GM19328 (cell line): Measurements from ENCODE around the gene GSTA3.
A peak's percentile ranks its signal among the peaks of the same experiment; 100 is the strongest.
"Not testable (repeated sequence)": the region's sequence is repeated elsewhere in the genome, so short reads cannot be mapped to it uniquely, and the experiment has no call there.

Experiments
- ATAC-seq: cut with Tn5 transposase; IDR thresholded peaks from one replicate; pipeline ENCODE4 v1.9.1; 2021; ENCODE audit warnings: mild to moderate bottlenecking, moderate library complexity; ENCODE audit not compliant: unreplicated experiment

Gene GSTA3

DNA sequence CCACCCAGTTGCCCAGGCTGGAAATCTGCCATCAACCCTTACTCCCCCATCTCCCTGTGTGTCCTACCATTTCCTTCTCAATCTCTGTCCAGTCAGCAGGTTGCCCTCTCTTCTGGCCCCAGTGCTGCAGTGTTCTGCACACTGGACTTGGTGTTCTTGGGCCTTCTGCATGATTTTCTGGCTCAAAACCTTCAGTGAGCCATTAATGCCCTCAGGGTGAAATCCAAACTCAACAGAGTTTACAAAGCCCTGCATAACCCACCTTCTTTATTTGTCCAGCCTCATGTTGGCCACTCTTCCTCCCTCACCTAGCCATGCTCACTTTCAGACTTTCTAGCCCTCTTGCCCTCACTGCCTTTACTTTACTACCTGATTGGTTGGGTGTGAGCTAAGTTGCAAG is 5.0 kb upstream of the GSTA3 start:
- ATAC-seq = no peak

DNA sequence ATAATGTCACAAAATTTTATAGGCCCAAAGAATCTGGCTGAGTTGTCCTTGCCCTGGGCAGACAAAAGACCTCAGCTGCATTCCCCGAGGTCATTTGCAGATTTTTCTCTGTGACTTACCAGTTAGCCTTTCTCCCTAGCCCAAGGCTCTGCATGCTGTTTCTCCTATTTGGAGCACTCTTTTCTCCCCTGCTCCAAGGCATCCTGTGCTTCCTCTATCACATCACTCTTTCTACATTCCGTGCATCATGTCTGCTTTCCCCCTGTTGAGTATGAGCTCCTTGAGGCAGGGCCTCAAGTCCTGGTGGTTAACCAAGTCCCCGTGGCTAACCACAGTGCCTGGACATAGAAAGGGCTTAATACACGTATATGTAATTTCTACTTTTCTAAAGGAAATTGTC is 593 bp upstream of the GSTA3 start:
- ATAC-seq = no peak

DNA sequence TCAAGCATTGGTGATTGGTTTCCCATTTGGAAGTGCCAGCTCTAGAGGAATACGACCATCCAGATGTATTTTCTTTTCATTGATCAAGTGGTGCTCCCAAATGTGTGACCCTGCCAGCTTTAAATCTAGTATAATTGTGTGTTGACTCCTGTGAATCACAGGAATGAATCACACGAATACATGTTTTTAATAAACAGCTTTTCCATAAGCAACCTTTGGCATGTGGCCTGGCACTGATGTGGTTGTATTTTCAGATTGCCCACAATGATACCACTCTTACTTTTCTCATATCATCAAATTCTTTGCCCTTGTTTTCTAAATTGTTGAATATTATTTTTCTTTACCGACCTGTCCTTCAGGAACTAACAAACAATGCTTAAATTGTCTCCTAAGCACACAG is 367 bp downstream of the GSTA3 start:
- no peak for ATAC-seq

DNA sequence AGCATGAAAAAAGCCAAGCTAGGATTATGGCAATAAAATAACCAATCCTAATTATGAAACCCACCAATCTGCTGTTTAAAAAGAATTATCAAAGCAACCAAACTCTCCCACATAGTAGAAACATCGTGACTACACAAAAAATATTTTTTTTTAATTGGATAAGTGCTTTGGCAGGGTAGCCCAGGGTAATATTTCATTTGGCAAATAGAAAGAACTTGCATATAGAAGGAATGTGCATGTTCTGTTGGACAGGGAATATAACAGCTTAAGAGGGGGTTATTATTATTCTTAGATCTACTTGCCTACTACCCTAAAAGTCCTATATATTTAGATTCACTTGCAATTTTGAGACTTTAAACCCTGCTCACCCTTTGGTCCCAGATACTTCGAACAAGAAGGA is 972 bp downstream of the GSTA3 start:
- no peak for ATAC-seq

DNA sequence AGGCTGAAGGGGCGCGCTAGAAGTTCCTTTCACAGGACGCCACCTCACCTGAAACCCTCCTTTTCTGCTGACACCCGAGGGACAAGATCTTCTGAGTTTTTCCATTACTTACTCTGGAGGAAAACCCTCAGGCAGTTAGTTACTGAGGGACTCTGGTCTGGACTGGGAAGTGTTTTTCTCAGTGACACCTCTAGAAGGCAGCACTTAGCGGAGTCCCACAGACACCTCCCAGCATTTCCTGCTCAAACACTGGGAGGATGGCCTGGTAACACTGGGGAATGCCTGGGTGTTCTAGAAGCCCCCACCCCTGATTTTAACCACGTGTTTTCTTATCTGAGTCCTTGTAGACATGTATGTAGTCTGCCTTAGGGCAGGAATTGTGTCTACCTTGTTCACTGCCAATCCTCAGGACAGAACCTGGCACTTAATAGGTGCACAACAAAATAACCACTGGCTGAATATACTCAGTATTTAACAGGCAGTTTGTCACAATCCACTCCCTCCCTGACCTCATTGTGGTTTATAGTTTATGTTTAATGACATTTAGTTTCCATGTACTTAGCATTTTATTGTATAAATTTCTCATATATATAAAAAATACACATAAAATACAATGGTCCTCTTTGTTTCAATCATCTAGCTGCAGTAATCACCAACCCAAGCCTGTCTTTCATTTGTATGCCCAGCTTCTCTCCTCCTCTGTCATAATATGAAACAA is 4.8 kb downstream of the GSTA3 start:
- no peak for ATAC-seq

DNA sequence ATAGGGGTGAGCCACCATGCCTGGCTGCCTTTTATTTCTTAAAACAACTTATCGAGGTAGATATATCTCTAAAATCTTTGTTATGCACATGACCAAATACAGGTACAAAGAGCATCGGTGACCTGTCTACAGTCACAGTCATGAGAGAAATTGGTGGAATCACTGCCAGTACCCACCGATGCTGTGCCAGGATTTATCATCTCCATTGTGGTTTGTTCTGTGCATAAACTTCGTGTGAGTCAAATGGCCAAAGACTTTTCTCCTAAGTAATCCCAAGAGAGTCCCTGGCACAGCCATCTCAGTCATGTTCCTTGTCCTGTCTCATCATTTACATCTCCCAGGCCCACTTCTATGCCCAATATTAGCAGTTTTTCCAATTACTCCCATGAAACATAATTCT is 9.0 kb downstream of the GSTA3 start:
- ATAC-seq = no peak

DNA sequence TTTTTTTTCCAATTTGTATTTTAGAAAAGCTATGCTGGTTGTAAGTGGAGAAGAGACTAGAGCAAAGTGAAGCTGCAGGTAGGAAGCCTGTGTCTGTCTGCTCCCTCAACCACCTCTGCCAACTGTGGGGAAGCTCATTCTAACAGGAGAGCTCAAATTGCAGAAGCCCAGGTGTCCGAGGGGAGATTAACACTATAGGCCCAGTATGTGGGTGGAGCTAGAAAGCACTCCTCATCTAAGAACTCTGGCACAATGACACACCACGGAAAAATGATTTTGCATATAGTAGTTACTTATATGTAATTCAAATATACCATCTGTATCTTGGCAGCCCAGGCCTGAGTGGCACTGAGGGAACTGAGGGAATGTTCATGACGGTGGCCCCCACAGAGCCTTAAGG is 13.7 kb downstream of the GSTA3 start:
- not testable (repeated sequence) for ATAC-seq

DNA sequence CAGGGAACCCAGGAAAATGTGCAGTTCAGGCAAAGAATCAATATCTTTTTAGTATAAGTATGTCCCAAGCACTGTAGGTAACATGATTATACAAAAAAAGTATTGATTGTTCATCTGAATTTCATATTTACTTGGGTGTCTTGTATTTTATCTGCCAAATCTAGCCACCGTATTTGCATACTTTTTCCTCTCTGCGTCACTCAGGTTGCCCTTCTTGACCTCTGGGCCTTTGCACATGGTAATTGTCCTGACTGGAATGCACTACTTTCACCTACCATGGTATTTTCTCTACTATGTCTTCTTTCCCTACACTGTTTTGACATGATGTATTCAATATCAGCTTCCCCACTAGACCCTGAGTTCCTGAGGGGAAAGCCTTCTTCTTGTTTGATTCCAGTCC is 15.2 kb downstream of the GSTA3 start:
- ATAC-seq = no peak

DNA sequence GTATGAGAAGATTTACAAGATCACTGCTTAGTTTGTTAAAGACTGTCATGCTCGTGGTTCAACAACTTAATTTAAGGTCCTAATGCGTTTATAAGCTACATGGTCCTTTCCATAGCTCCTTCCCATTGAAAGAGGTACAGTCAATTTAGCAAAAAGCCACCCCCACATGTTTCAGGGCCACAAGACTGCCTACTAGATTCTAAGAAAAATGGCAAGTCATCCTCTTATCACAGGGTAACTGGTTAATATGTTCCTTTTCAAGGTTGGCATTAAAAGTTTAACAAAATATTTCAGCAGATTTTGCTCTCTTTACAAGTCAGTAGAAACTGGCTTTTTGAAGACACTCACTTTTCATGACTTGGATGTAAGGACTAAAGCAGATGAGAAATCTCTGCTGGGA is 15.7 kb downstream of the GSTA3 start:
- no peak for ATAC-seq

DNA sequence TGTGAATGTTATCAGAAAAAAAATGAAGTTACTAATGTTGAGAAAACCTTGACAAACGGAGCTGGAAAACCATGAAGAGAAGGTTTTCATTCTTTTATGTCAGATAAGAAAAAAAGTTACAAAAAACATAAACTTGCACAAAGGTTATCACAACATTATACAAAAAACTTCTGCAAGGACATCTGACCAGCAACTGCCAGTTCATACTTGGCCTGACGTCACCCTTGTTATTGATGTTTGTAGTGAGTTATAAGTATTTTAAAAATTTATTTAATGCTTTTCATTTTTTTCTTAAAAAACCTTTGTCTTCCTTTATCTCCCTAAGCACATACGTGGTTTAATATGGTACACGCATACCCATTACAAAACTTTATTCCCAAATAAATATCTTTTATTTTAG is 16.3 kb downstream of the GSTA3 start:
- ATAC-seq = no peak

DNA sequence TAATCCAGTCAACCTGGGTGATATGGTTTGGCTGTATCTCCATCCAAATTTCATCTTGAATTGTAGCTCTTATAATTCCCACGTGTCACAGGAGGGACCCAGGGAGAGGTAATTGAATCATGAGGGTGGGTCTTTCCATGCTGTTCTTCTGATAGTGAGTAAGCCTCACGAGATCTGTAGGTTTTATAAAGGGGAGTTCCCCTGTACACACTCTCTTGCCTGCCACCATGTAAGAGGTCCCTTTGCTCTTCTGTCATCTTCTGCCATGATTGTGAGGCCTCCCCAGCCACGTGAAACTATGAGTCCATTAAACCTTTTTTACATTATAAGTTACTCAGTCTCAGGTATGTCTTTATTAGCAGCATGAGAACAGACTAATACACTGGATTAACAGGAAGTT is 19.5 kb downstream of the GSTA3 start:
- no peak for ATAC-seq

DNA sequence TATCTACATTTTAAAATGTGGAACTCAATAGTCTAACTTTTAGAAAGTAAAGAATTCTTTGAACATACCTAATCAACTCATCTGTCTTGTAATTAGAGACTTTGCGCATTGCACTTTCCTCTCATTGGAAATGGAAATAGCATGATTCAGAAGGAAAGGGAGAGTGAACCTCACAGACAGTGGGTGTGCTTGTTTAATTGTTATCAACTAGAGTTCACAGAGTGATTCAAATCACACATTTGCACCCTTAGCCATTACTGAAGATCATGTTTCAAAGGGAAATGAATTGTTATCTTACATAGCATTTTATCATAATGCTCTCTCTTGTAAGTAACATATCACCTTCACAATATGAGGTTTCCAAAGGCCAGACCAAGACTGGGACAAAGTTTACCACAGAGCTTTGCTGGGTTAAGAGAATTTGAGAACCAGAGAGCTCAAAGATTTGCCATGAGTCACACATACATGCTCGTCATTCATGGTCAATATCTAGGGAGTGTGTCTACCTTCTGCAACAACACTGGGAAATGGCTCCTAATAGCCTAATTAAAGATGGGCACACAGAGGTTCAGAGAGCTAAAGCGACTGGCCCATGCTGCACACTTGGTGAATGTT is 21.5 kb downstream of the GSTA3 start:
- no peak for ATAC-seq

DNA sequence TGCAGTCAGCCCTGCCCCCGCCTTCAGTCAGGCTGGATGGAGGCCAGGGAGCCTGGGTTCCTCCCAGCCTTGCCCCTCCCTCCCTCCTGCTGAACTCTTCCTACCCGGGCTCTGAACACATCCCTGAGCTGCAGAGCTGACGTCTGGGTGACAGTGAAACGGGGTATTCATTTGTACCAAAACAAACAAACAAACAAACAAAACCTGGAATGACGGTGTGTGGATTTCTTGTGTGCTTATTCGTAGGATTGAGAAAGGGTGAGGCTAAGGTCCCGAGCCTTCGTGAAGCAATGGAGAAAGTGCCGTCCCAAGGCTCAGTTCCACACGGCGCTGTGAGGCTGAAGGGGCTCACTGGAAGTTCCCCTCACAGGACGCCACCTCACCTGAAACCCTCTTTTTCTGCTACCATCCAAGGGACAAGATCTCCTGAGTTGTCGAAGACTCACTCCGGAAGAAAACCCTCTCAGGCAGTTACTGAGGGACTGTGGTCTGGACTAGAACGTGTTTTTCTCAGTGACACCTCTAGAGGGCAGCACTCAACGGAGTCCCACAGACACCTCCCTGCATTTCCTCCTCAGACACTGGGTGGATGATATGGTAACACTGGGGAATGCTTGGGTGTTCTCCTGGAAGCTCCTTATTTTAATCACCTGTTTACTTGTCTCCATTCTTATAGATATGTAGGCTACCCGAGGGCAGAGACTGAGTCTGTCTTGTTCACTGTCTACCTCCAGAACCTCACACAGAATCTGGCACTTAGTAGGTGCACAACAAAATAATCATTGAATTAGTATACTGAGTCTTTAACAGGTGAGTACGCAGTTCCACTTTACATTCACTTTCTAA is 27.3 kb downstream of the GSTA3 start:
- ATAC-seq = peak; percentile 98

DNA sequence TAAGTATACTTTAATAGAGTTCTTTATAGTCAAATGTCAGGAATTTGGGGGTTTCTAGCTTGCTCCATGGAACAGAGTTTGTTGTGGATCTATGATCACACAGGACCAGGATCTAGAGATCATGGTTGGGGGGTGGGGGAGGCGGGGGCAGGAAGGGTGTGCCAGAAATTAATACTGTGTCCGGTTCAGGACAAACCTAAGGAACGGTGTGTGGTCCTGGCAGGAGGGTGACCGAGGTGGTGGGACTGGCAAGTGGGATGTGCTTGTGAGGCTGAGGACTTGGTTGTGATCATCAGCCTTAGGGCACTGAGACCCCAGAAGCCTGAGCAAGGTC is 27.9 kb downstream of the GSTA3 start:
- no peak for ATAC-seq

DNA sequence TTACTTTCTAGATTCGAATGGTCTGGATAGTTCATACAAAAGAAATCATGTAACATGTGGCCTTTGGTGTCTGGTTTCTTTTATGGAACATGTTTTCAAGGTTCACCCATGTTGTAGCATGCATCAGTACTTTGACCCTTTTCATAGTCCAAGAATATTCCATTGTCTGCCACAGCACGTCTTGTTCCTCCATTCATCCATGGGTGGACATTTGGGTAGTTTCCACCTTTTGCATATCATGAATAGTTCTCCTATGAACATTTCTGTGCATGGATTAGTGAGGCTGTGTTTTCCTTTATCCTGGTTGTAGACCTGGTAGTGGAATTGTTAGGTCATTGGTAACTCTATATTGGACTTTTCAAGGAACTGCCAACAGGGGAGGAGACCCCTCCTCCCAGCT is 31.7 kb downstream of the GSTA3 start:
- ATAC-seq = no peak

DNA sequence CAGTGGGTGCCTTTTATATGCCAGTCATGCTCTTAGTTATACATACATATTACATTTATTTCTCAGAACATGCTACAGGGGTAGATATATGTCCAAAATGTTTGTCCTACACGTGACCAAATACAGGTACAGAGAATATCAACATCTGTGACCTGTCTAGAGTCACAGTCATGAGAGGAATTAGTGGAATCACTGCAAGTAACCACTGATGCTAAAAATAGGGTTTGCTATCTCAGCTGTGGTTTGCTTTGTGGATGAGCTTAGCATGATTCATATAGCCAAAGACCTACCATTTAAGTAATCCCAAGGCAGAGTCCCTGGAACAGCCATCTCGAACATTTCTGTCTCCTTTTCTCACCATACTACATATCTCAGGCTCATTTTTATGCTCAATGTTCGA is 32.3 kb downstream of the GSTA3 start:
- no peak for ATAC-seq

DNA sequence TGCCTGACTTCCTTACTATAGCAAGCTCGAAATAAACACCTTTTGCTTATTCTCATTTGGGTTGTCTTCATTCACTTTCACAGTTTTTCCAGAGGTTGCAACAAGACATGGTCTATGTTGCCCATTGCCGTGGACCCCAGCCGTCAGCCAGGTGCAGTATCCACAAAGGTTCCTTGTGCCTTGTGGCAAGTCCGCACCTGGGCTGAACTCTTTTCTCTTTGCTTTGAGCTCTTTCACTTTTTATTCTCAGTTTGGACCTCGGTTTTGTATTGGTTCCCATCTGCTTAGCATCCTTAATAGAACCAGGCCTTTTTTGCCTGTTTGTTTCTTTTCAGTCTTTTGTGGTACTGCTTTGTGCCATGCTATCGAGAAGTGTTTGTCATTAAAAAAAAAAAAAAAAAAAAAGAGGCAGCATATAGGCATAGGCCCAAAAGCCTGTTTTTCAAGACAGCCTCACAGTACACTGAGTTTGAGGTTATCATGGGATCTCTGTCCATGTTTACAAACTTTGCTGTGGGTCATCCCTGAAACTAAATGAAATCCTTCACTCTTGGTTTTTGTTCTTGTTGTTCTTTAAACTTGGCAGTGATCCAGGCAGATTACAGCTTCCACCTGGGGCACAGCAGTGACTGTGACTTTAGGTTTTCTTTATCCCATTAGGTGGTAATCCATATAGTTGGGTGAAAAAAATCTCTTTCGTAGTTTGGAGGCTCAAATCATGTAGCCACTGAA is 33.3 kb downstream of the GSTA3 start:
- no peak for ATAC-seq

DNA sequence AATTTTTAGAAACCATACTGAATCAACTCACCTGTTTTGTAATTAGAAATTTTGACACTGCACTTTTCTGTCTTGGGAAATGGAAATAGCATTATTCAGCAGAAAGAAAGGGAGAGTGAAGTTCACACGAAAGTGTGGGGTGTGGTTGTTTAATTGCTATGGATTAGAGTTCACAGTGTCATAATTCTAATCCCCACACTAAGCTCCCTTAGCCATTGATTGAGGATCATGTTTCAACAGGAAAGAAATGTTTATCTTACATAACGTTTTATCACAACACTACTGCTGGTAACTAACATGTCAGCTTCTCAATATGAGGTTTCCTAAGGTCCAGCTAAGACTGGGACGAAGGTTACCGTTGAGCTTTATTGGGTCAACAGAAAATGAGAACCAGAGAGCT is 37.5 kb downstream of the GSTA3 start:
- no peak for ATAC-seq

DNA sequence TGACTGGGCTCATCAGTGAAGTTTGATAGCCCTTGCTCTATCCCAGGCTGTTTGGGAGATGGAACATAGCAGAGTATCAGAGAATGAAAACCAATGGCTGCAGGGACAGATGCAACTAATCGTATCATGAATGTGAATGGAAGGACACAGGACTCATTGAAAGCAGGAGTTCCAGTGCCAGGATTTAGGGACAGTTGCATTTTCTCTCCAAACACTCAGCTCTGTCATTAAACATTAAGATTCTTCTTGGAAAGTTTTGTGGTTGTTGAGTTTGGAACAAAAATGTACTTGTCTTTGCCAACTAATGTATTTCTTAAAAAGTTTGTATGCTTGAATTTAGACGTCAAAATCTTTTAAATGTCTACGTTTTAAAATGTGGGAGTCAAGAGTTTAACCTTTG is 37.9 kb downstream of the GSTA3 start:
- no peak for ATAC-seq

DNA sequence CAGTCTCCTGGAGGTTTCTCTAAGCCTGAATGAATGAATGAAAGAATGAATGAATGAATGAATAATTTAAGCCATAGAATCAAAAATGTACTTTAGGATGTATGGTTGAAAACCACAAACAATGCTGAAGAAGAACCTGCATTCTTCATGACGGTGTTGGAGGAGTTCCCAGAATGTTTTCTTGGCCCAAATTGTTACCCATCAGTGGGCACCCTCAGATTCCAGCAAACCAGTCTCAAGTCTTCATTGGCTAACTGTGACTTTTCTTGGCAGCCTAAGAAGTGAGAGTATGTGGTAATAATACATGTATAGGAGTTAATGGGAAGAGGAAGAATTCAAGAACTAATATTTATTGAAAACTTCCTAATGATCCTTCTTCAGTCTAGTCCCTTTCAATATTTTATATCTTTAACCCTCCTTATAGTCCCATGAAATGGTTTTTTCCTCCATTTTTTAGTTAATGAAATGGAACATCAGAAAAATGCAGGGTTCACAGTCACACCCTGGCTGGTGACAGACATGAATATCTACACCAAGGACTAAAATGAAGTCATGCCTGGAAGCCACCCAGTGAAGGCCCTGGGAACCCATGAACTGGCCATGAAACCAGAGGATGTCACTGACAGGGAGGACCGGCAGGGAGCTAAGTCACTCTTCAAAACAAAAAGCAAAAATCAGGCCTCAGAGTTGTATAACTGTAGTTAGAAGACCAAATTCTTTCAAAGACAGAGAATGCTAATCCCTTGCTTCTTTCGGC is 39.0 kb downstream of the GSTA3 start:
- not testable (repeated sequence) for ATAC-seq

DNA sequence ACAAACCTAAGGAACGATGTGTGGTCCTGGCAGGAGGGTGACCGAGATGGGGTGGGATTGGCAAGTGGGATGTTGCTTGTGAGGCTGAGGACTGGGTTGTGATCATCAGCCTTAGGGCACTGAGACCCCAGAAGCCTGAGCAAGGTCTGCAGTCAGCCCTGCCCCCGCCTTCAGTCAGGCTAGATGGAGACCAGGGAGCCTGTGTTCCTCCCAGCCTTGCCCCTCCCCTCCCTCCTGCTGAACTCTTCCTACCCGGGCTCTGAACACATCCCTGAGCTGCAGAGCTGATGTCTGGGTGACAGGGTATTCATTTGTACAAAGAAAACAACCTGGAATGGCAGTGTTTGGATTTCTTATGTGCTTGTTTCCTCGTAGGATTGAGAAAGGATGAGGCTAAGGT is 40.6 kb downstream of the GSTA3 start:
- ATAC-seq = not testable (repeated sequence)
